Body of pancreas (tissue), 4 donors: ENCODE data around the gene LTK.

Source experiments
- CTCF ChIP-seq, 7 experiments: fragments of 450-650 bp in 4 of 7; fragments of 200-600 bp in 3 of 7; sonication (generic) in 3 of 7; IDR thresholded peaks; one replicate each; pipeline ENCODE4 v1.5.1; 2016 to 2019; ENCODE audit warnings: antibody characterized with exemption in 7 of 7
- POLR2A ChIP-seq, 3 donors: fragments of 450-650 bp; IDR thresholded peaks; one replicate each; pipeline ENCODE4 v1.6.1; 2016; ENCODE audit warnings: antibody characterized with exemption in 3 of 3, mild to moderate bottlenecking in 2 of 3

GRCh38 chr15:41498657-41499056 lies 15.0 kb downstream of the LTK start:
- no peak for TF ChIP-seq CTCF (IDR thresholded peaks at IDR 0.05)
- TF ChIP-seq POLR2A (IDR thresholded peaks at IDR 0.05): no peak
